Activated CD8-positive, alpha-beta memory T cell treated with anti-CD3 and anti-CD28 coated beads, Interleukin-2, amount 50 U/mL, for 1 hour (primary cell): ENCODE data around the gene TEX19.
"Not testable (repeated sequence)": the region's sequence is repeated elsewhere in the genome, so short reads cannot be mapped to it uniquely, and the experiment has no call there.

Experiments used
- DNase-seq: peaks from one replicate; pipeline ENCODE4 v3.0.0-alpha.2; 2020; ENCODE audit errors: extremely low read depth

The TEX19 gene

DNA sequence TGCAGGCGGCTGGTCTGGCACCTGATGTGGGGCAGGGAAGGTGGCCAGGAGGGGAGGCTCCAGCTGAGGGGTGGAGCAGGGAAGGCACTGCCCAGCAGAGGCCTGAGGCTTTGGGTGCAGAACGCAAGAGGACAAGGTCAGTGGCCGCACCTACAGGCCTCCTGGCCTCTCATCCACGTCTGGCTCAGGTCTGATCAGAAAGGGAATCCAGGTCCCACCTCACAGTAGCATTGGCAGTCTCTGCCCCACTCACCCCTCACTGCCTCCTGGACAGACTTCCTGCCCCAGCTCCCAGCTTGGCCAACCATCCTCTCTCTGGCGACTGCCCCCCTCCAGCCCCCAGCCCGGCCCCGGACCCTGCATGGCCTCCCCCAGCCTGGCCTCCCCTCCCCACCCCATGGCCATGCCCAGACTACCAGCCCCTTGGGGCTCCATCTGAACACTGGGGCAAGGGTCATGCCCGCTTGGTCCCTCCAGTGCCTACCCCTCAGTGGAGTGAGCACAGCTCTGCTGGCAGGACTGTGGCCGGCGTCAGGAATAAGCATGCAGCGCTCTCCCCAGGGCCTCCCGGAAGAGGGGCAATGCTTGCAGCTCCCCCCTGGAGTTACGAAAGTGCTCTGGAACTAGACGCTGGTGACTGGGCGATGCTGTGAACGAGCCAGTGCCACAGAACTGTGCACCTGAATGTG is 17.1 kb downstream of the TEX19 start:
- no peak for DNase-seq

DNA sequence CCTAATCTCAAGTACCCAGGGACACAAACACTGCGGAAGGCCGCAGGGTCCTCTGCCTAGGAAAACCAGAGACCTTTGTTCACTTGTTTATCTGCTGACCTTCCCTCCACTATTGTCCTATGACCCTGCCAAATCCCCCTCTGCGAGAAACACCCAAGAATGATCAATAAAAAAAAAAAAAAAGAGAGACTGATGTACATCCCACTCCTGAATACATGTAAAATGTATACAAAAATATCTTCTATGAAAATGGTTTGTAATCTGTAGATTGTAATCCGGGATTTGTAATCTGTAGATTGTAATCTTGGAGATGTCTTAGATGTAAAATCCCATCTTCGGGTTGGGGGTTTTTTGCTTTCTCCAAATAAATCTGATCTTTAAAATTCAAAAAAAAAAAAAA is 18.2 kb downstream of the TEX19 start:
- DNase-seq, result not testable (repeated sequence)

- DNase-seq, result no peak
These were observed 19.1 kb downstream of the TEX19 start for GRCh38 chr17:82377924-82378740.

DNA sequence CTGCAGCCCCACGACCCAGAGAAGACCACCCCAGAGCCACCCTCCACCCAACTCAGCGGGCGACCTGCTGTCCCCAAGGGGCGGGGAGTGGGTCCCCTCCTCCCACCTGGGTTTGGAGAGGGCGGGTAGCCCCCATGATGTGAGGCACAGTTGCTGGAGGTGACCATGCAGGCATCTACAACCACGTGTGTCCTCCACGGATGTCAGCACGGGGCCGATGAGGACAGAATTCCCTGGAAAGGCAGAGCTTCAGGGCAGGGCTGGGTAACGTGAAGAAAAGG is 19.6 kb downstream of the TEX19 start:
- DNase-seq, result no peak

GRCh38 chr17:82380860-82381702 is 22.0 kb downstream of the TEX19 start:
- no peak for DNase-seq

DNA sequence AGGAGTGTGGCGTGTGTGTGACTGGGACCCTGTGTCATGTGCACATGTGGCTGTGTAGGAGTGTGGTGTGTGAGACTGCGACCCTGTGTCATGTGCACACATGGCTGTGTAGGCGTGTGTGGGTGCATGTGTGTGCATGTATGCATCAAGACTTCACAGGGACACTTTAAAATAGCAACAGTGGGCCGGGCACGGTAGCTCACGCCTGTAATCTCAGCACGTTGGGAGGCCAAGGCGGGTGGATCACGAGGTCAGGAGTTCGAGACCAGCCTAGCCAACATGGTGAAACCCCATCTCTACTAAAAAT is 22.6 kb downstream of the TEX19 start:
- DNase-seq, result not testable (repeated sequence)

DNA sequence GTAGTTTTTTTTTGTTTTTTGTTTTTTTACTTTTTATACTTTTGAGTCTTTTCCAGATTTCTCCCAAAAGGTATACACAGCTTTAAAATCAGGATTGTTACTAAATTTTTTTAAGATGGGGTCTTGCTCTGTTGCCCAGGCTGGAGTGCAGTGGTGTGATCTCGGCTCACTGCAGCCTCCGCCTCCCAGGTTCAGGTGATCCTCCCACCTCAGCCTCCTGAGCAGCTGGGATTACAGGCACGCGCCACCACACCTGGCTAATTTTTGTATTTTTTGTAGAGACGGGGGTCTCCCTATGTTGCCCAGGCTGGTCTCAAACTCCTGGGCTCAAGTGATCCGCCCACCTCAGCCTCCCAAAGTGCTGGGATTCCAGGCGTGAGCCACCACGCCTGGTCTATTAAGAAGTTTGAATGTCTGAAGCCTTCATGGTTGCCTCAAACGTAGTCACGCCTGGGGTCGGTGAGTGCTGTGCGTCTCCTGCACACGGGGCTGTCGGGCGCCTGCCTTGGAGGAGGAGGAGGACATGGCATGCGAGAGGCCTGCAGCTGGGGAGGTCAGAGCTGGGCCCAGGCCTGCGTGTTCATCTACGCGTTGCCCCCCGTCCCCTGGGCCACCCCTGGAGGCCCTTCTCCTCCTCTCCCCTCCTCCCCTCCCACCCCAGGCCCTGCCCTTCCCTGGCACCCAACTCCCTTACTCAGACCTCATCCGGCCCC is 23.3 kb downstream of the TEX19 start:
- DNase-seq, result not testable (repeated sequence)

DNA sequence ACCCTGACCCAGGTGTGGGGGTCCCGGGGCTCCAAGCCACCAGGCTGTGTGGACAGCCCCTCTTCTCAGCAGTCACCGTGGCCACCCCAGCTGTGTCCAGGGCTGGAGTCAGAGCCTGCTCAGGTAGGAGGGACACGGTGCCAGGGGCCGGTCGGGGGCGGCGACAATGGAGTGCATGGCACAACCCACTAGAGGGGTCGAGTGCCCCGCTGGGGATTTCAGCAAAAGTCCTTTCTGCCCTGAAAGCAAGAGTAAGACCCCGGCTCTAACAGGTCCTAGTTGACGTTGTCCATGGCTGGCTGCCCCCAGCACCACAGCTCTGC is 23.8 kb downstream of the TEX19 start:
- DNase-seq, result no peak

GRCh38 chr17:82383411-82383810 is 24.4 kb downstream of the TEX19 start:
- DNase-seq, result no peak

DNA sequence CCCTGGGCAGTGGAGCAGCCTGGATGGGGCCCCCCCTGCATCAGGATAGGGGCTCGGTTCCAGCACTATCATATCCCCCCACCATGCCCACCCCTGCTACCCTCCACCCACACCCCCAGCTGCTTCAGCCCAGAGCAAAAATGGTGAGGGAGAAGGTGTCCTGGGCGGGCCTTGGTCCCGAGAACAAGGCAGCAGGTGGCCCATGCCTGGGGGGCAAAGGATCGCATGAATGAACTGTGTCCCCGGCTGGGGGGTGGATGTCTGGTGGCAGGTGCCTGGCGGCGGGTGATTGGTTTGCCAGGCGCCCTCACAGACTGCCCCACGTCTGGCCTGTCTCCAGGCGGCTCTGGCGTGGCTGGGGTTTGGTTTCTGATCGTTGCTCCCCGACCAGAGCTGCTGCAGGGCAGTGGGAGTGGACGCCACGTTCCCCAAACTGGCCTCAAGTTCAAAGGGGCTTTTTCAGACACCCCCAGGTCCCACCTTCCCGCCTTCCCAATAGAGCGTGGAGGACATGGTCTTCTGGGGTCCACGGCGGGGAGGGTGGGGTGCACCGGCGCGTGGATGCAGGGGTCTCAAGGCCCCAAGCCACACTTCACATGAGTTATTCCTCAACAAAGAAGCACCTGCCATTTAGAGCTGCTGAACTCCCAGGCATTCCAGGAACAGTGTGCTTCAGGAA is 25.1 kb downstream of the TEX19 start:
- DNase-seq, result no peak

- DNase-seq, result no peak
These were observed 25.9 kb downstream of the TEX19 start for GRCh38 chr17:82384730-82385481.

GRCh38 chr17:82385559-82386254 is 26.7 kb downstream of the TEX19 start:
- no peak for DNase-seq

GRCh38 chr17:82386255-82386831 is 27.3 kb downstream of the TEX19 start:
- DNase-seq, result no peak

GRCh38 chr17:82386881-82387704 is 28.0 kb downstream of the TEX19 start:
- DNase-seq, result no peak

- DNase-seq, result no peak
These were observed 28.7 kb downstream of the TEX19 start for GRCh38 chr17:82387705-82388106.

DNA sequence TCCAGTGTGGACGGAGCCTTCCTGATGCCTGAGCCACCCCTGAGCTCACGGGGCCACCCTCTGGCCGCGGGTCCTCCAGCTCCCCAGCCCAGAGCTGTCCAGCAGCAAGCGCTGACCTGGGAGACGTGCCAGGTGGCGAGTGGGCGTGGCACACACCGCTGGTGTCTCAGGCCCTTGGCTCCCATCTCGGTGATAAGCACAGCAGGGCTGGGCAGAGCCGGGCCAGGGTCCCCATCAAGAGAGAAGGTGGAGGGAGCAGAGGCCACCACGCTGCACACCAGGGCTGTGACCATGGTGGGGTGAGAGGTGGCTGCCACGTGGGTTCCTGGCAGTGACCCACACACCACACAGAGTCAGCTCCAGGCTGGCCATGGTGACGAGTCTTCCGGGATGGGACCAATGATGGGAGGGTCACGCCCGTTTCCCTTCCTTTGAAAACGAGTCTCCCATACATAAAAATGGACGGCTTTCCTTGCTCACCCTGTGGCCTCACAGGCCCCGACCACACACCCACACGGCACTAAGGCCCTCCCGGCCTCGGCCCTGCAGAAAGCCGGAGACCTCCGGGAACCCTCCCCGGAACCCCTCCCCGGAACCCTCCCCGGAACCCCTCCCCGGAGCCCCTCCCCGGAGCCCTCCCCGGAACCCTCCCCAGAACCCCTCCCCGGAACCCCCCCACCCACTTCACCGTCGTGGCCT is 29.3 kb downstream of the TEX19 start:
- DNase-seq, result no peak

DNA sequence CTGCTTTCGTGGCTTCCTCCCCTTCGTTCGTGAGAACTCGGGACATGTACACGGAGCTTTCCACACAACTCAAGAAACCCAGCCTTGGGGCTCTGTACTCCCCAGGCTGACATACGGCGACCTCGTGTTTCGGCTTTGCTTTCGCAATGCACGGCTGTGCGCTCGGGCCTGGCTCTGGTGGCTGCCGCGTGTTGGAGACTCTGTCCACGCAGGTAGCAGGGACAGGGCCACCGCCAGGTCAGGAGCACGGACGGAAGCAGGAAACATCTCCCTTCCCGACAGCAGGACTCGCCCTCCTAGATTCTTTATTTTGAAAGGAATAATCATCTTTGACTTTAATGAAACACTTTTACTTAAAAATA is 29.9 kb downstream of the TEX19 start:
- no peak for DNase-seq

DNA sequence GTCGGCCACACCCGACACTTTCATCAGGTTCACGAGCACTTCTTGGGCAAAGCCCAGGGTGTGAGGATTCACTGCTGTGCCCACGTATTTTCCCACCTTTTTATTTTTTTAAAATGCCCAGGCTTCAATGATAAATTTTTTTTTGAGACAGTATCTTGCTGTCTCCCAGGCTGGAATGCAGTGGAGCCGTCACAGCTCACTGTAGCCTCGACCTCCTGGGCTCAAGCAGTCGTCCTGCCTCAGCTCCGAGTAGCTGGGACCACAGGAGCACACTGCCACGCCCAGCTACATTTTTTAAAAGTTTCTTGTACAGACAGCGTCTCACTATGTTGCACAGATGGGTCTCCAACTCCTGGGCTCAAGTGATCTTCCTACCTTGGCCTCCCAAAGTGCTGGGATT is 30.3 kb downstream of the TEX19 start:
- DNase-seq, result no peak
